SJCRH30 (cell line): ENCODE results near the gene ARHGEF7. TPM values are rescaled to one million over a fixed set of nuclear protein-coding genes. Genes with fewer than 3 reads are reported as not detected.
A peak's percentile ranks its signal among the peaks of the same experiment; 100 is the strongest.

ENCODE experiments used
- DNase-seq, 2 experiments: peaks; one replicate each; pipeline ENCODE4 v3.0.0-alpha.2; 2015 to 2020
- H3K27ac ChIP-seq: fragments of 250-450 bp; sonication (Bioruptor Pico); 2 replicates; pipeline ENCODE4 v1.5.1; 2020; ENCODE audit warnings: mild to moderate bottlenecking, moderate library complexity
- H3K27me3 ChIP-seq: fragments of 250-450 bp; sonication (Bioruptor Pico); 2 replicates; pipeline ENCODE4 v1.5.1; 2020; ENCODE audit warnings: mild to moderate bottlenecking, moderate library complexity
- H3K36me3 ChIP-seq: fragments of 250-450 bp; sonication (Bioruptor Pico); 2 replicates; pipeline ENCODE4 v1.5.1; 2020; ENCODE audit warnings: mild to moderate bottlenecking, moderate library complexity
- H3K4me1 ChIP-seq: fragments of 250-450 bp; sonication (Bioruptor Pico); 2 replicates; pipeline ENCODE4 v1.5.1; 2020; ENCODE audit warnings: mild to moderate bottlenecking, moderate library complexity
- H3K4me3 ChIP-seq: fragments of 250-450 bp; sonication (Bioruptor Pico); 2 replicates; pipeline ENCODE4 v1.5.1; 2020; ENCODE audit warnings: mild to moderate bottlenecking, moderate library complexity
- H3K9me3 ChIP-seq: fragments of 250-450 bp; sonication (Bioruptor Pico); replicated peaks from 2 replicates; pipeline ENCODE4 v1.5.1; 2020; ENCODE audit warnings: mild to moderate bottlenecking, moderate library complexity
- total RNA-seq: library from RNA; depleted of rRNA; stranded (reverse); fragments of >200 nt; shearing (Covaris generic); gene quantifications from 2 replicates; pipeline ENCODE4 v1.2.3, GENCODE V29; 2014

Gene ARHGEF7
- total RNA-seq, 1 experiment from 2014 or later = 34.6 TPM

DNA sequence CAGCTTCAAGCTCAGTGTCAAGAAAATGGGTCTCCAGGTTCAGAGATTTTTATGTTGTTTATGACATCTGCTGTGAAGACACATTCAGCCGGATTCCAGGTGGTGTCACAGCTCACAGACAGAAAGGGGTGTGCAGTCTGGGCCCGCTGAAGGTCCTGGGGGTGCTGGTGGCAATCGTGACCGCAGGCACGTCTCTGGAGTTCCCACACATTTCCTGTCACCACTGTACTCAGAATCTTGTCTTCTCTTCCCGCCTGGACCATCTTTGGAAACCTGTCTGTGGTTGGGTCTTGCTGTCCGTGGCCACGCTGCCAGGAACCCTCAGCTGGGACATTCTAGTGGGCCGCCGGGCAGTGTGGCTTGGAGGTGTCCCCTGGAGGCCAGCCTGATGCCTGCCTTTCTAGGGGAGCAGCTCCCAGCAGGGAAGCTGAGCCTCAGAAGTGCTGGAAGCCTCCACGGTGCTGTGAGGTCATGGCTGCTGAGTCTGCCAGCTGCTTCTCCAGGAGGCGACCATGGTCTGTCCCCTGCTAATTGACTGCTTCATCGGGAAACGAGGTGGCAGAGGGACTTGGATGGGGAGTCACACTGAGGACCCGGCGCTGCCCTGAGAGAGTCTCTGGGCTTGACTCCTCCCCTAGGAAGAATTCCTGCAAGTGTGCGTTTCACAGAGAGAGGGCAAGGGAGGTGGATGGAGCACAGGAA lies 209.0 kb downstream of the ARHGEF7 start:
- DNase-seq = peak in 1 of 2 experiments; percentile 20
- Histone ChIP-seq H3K36me3 (no peaks in the 10 kb centered on the region), H3K9me3 (no peaks in the 10 kb centered on the region), H3K4me3 (no peak overlapping the region), H3K4me1 (peaks cover 22% of the 10 kb centered on the region), H3K27me3 (no peaks in the 10 kb centered on the region), H3K27ac (no peak overlapping the region)

DNA sequence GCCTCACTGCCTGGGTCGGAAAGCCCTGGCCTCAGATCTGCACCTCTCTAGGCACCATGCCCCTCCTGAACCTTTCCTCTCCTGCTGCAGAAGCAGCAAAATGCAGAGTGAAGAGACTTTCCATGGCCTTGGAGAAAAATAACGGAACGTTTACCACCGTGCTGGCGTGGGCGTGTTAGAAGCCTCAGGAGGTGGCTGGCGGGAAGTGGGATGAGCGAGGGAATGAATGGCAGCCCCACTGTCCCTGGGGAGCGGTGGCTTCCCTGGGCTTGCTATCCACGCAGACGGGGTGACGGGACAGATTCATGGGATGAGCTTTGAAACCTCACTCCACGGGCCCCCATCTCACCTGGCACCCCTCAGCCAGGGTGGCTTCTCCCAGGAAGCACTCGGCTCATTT lies 209.6 kb downstream of the ARHGEF7 start:
- peaks cover 22% of the 10 kb centered on the region for H3K4me1 ChIP-seq
- no peak for DNase-seq

DNA sequence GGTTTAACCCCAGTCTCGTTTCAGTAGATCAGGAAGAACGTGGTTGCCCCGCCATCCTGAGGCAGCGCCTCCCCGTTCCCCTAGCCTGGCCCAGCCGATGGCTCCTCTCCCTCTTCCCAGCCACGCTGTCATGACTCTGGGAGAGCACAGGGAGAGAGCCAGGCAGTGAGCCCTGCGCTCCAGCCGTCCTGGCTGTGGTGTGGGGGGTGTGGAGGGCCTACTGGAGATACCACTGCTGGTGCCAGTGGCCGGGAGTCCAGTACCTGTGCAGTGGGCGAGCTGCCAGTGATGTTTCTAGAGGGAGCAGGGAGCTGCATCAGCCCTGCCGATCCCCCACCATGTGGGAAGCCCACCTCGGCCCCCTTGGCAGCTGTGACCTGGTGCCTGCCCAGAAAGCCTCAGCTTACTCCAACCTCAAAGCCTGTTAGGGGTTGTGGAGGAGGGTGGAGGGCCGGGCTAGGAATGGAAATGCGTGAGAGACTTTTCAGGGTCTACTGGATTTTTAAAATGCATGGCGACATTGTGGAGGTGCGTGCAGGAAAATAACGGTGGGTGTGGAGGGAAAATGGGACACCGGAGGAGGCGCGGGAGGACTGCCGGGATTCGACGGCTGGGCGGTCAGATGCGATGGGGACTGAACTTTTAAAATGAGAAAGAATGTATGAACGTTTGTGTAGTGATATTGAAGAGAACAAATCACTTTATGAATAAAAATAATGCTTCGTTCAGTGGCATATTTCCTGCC lies 210.2 kb downstream of the ARHGEF7 start:
- H3K9me3 ChIP-seq = no peaks in the 10 kb centered on the region
- H3K27me3 ChIP-seq = no peaks in the 10 kb centered on the region
- H3K4me3 ChIP-seq = no peak overlapping the region
- H3K4me1 ChIP-seq = peaks cover 22% of the 10 kb centered on the region
- H3K36me3 ChIP-seq = no peaks in the 10 kb centered on the region
- DNase-seq = no peak
- H3K27ac ChIP-seq = no peak overlapping the region

More for the DNA sequence above, 209.6 kb downstream of the ARHGEF7 start:
- no peaks in the 10 kb centered on the region for H3K27me3 ChIP-seq
- H3K4me3 ChIP-seq = no peak overlapping the region
- no peaks in the 10 kb centered on the region for H3K36me3 ChIP-seq
- no peak overlapping the region for H3K27ac ChIP-seq
- H3K9me3 ChIP-seq = no peaks in the 10 kb centered on the region

DNA sequence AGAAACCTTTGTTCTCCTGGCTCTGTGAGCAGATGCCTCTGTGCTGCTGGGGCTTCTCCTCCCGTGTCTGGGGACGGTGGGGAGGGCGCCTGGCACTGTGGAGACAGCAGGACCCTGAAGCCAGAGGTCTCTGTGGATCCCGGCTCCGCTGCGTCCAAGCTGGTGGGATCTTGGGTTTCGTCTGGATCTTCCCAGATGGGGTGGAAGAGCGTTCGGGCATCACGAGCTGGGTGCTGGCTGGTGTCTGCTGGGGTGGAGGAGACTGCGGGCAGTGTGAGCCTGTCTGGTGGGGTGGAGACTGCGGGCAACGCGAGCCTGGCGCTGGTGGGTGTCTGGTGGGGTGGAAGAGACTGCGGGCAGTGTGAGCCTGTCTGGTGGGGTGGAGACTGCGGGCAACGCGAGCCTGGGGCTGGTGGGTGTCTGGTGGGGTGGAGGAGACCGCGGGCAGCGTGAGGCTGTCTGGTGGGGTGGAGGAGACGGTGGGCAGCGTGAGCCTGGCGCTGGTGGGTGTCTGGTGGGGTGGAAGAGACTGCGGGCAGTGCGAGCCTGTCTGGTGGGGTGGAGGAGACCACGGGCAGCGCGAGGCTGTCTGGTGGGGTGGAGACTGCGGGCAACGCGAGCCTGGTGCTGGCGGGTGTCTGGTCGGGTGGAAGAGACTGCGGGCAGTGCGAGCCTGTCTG lies 211.0 kb downstream of the ARHGEF7 start:
- H3K4me1 ChIP-seq = peaks cover 22% of the 10 kb centered on the region
- no peaks in the 10 kb centered on the region for H3K36me3 ChIP-seq
- no peak overlapping the region for H3K4me3 ChIP-seq
- H3K9me3 ChIP-seq = no peaks in the 10 kb centered on the region
- DNase-seq = no peak
- H3K27me3 ChIP-seq = no peaks in the 10 kb centered on the region
- no peak overlapping the region for H3K27ac ChIP-seq

DNA sequence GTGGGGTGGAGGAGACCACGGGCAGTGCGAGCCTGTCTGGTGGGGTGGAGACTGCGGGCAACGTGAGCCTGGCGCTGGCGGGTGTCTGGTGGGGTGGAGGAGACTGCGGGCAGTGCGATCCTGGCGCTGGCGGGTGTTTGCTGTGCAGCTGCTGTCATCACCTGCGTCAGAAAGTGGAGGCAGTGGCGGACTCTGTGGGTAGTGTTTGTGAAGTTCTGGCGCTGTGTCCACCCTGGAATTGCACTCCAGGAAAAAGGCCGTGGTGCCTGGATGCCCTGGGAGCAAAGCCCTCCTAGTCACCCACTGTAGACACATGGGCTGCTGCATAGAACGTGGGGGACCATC lies 211.5 kb downstream of the ARHGEF7 start:
- peaks cover 22% of the 10 kb centered on the region for H3K4me1 ChIP-seq
- H3K9me3 ChIP-seq = no peaks in the 10 kb centered on the region
- H3K27me3 ChIP-seq = no peaks in the 10 kb centered on the region
- no peak overlapping the region for H3K27ac ChIP-seq
- no peak for DNase-seq
- H3K4me3 ChIP-seq = no peak overlapping the region
- H3K36me3 ChIP-seq = no peaks in the 10 kb centered on the region

DNA sequence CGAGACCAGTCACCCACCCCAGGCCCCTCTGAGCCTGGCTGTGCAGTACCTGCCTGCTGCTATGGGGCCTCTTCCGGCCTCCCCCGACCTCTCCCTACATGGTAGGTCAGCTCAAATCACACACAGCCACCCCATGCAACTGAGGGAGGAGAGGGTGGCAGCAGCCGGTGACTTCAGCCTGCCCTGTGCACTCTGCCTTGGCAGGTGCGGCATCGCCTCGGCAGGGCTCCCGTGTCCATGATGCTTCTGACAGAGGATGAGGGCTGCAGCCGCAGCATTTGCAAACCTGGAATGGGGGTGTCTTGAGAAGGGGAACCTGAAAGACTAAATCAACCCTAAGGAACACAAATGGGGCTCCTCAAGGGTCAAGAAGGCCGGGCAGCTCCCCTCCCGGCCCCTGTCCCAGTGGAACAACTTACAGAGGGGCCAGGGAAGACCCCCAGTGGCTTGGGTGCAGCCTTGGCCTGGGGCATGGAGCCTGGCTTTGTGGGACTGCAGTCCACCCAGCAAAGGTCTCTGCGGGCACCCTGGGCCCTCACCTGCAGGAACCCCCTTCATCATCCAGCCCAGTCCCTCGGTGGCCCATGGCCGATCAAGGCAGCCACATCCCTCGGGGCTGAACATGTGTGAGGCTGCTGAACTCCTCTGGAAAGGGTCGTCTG lies 212.0 kb downstream of the ARHGEF7 start:
- DNase-seq = no peak
- Histone ChIP-seq H3K27ac (no peak overlapping the region), H3K4me3 (no peak overlapping the region), H3K4me1 (peaks cover 21% of the 10 kb centered on the region), H3K27me3 (no peaks in the 10 kb centered on the region), H3K9me3 (no peaks in the 10 kb centered on the region), H3K36me3 (no peaks in the 10 kb centered on the region)

DNA sequence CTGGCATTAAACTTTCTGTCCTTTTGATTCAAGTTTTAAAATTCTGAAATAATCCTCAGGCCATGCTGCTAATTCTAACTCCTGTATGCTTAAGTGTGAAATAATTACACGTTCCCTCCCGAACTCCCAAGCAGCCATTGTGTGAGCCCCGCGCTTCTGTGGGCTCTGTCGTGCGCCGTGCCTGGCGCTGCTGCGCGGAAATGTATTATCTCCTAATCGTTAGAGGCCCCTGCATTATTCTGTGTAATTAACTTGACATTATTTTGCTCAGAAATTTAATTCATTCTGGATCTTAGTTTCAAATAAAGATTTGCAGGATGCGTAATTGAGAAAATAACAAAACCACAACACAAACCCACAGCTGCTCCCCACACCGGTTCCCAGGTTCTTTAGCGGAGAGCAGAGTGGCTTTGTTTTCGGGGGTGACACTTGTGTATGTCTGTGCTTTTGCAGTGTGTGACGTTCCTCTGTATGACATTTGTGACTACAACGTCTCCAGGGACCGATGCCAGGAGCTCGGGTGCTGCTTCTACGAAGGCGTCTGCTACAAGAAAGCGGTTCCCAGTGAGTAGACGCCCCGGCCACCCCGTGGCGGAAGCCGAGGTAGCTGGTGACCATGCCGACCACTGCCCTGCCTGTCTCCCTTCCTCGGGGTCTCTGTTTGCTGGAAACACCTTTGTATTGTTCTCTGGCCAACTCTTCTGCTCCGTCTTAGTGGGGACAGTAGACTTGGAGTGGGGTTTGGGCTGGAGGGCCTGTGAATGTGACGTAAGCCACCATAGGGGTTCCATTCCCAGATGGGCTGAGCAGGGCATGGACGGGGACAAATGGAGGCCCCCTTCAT lies 212.8 kb downstream of the ARHGEF7 start:
- no peak for DNase-seq
- H3K27me3 ChIP-seq = no peaks in the 10 kb centered on the region

DNA sequence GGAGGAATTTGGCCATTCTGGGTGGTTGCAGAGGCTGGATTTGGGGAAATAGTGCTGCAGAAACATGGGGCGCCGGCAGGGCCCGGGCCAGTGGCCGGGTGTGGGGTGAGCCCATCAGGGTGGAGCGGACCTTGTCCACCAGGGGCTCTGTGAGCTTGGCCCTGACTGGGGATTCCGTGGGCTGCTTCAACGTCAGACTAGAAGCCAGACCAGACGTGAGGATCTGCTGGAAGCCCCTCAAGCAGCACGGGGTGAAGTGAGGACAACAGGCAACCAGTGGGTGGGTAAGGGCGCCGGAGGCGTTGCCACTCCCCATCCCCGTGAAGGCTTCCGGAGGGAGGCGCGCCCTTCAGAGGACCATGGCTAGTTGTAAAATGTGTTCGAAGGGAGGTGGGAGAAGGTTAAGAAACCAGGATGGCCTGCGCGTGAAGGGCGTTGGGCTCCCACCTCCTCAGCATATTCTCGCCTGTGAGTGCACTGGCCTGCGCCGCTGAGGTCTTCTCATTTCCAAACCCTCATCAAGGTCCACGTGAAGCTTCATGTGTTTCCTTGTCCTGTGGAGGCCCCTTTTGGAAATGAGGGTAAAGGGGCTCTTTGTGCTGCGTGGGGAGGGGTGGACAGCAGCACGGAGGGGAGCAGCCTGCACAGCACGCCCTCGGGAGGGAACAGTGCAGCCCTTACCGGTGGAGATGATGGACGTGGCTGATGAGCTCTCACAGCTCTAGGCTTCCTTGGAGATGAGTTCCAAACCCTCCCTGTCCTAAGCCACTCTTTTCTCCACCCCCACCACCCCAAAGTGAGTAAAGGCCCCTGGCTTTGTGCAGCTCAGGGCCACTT lies 213.7 kb downstream of the ARHGEF7 start:
- Histone ChIP-seq H3K27ac (no peak overlapping the region), H3K9me3 (no peaks in the 10 kb centered on the region), H3K4me3 (no peak overlapping the region), H3K27me3 (no peaks in the 10 kb centered on the region), H3K36me3 (no peaks in the 10 kb centered on the region), H3K4me1 (peaks cover 7% of the 10 kb centered on the region)
- no peak for DNase-seq

More for the DNA sequence above, 212.8 kb downstream of the ARHGEF7 start:
- H3K9me3 ChIP-seq = no peaks in the 10 kb centered on the region
- no peak overlapping the region for H3K4me3 ChIP-seq
- H3K36me3 ChIP-seq = no peaks in the 10 kb centered on the region
- no peak overlapping the region for H3K27ac ChIP-seq
- peaks cover 12% of the 10 kb centered on the region for H3K4me1 ChIP-seq

DNA sequence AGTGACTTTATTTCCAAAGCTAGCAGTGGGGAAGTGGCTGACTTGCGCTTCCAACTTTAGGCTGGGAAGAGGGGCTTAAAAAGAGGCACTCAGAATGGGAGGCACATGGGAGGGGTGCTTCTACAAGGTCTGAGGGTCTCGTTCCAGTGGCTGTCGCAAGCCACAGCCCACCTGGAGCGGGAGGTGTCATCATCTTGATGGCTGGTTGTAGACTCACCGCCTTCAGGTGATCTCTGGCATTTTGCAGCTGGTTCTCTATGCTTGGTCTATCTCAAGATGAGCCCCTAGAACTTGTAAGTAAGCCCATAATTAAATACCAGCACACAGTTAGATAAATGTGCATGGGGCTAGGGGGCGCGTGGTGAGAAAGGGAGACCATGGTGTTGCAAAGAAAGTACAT lies 214.5 kb downstream of the ARHGEF7 start:
- no peak overlapping the region for H3K4me3 ChIP-seq
- H3K4me1 ChIP-seq = no peaks in the 10 kb centered on the region; the same call in 1 of the 2 replicates
- no peak overlapping the region for H3K27ac ChIP-seq
- H3K36me3 ChIP-seq = no peaks in the 10 kb centered on the region
- H3K9me3 ChIP-seq = no peaks in the 10 kb centered on the region
- no peak for DNase-seq
- no peaks in the 10 kb centered on the region for H3K27me3 ChIP-seq

DNA sequence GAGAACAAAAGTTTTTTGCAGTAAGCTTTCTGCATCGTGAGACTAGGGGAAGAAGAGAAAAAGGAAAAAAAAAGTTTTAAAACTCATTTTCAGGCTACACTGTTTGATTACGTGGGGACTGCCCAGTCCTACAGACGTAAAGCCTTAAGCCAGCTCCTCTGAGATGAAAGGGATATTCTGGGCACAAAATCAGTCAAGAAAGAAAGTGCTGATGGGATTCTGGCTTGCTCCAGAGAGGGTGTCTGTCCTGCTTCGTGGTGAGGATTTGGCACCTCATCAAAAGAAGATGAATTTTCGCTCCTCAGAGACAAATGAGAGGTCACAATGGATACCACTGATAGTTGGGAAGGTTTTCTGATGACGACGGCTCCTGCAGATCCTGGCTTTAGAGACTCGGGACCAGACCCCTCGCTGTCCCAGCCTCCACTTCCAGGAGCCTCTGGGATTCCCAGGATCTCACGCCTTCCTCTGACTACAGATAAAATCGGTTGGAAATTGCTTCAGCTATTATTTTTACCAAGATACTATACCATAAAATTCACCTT lies 215.0 kb downstream of the ARHGEF7 start:
- DNase-seq = no peak
- H3K9me3 ChIP-seq = no peaks in the 10 kb centered on the region
- H3K4me1 ChIP-seq = no peaks in the 10 kb centered on the region
- H3K27ac ChIP-seq = no peak overlapping the region
- H3K36me3 ChIP-seq = no peaks in the 10 kb centered on the region
- H3K27me3 ChIP-seq = no peaks in the 10 kb centered on the region
- H3K4me3 ChIP-seq = no peak overlapping the region

DNA sequence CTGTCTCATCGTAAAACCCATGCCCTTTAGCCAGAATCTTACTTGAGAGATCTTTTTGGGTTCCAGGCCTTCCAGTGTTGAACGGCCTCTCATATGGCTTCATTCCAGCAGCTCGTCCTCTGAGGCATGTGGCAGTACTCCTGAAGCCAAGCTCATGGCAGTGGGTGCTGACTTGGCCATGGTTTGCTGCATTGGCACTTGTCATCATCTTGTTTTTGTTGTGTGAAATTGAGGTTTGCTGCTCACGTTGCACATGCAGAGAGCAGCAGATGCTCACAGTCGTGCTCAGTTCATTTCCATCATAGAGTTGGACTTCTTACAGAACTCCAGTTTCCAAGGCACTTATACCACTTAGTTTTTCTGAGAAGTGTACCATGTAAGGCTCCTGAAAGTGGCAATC lies 220.2 kb downstream of the ARHGEF7 start:
- no peaks in the 10 kb centered on the region for H3K9me3 ChIP-seq
- H3K27me3 ChIP-seq = no peaks in the 10 kb centered on the region
- no peaks in the 10 kb centered on the region for H3K36me3 ChIP-seq
- no peak overlapping the region for H3K4me3 ChIP-seq
- no peak overlapping the region for H3K27ac ChIP-seq
- DNase-seq = no peak
- no peaks in the 10 kb centered on the region for H3K4me1 ChIP-seq

DNA sequence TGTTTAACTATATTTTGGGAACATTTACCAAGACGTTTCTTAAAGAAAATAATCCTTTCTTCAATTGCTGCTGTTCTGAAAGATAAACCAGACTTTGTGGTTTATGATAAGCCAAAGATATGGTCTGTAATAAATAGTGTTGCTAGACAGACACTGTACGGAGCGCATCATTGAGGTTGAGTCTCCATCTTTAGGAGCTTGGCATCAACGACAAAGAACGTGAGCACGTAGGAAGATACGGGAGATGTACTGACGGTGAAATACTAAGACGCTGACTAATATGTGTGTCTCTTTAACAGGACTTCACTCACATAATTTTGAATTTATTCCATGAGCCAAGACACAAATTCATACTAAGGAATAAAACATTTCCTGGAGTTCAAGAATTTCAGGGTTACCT lies 221.6 kb downstream of the ARHGEF7 start:
- Histone ChIP-seq H3K4me3 (no peak overlapping the region), H3K9me3 (no peaks in the 10 kb centered on the region), H3K4me1 (no peaks in the 10 kb centered on the region), H3K27me3 (no peaks in the 10 kb centered on the region), H3K36me3 (no peaks in the 10 kb centered on the region), H3K27ac (no peak overlapping the region)
- no peak for DNase-seq

DNA sequence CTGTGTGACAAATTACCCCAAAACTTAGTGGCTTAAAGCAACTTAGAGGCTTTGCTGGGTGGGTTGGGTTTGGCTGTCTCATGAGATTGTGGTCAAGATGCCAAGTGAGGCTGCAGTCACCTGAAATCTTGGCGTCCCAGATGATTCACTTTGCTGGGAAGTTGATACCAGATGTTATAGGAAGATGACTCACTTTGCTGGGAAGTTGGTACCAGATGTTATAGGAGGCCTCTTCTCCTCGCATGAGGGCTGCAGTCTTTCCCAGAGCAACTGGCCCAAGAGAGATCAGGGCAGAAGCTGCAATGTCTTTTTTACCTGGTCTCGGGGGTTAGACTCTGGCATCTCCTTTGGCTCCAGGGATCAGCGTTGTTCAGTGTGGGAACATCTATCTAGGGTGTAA lies 222.1 kb downstream of the ARHGEF7 start:
- Histone ChIP-seq H3K4me1 (no peaks in the 10 kb centered on the region), H3K4me3 (no peak overlapping the region), H3K27ac (no peak overlapping the region), H3K36me3 (no peaks in the 10 kb centered on the region), H3K9me3 (no peaks in the 10 kb centered on the region), H3K27me3 (no peaks in the 10 kb centered on the region)
- DNase-seq = no peak
